ENCODE results near the gene ZNF678. TPM values are rescaled to one million over a fixed set of nuclear protein-coding genes. Genes with fewer than 3 reads are reported as not detected.

ZNF678 gene
- total and polyA plus RNA-seq, 8 donors, result 1.6 to 8.0 (median 6.0) TPM

- TF ChIP-seq CTCF (IDR thresholded peaks at IDR 0.05), result peak; percentile 98 to 99 (median 99)
- Histone ChIP-seq H3K36me3 (no peaks in the 10 kb centered on the region), H3K4me3 (peak overlapping the region; percentile 57 to 81 (median 70)), H3K27me3 (no peaks in the 10 kb centered on the region), H3K27ac (peak overlapping the region; percentile 22 to 77 (median 62)), H3K9me3 (no peaks in the 10 kb centered on the region), H3K4me1 (peaks cover 0 to 5% (median 0%) of the 10 kb centered on the region in 3 donors)
- DNase-seq (peak; percentile 85 to 97 (median 90)), FAIRE-seq (no peak), ATAC-seq (peak; percentile 95 to 98 (median 96))
- WGBS, 2 donors, result 3% methylated on average over 73 to 84 of the region's 84 CpGs
- intact Hi-C loops (cut with DNase I), result no loop called here
Observed at GRCh38 chr1:227542153-227543120, 20.9 kb upstream of the ZNF678 start.

- DNase-seq (peak in 1 of 6 donors; percentile 23), ATAC-seq (no peak), FAIRE-seq (no peak)
- intact Hi-C loops (cut with DNase I), result no loop called here
- TF ChIP-seq CTCF (IDR thresholded peaks at IDR 0.05), result no peak
- Histone ChIP-seq H3K9me3 (no peaks in the 10 kb centered on the region), H3K27ac (peak overlapping the region in 1 of 4 donors; percentile 56), H3K36me3 (no peaks in the 10 kb centered on the region), H3K4me3 (no peak overlapping the region), H3K27me3 (no peaks in the 10 kb centered on the region), H3K4me1 (peaks cover 4 to 9% (median 5%) of the 10 kb centered on the region in 3 donors)
- WGBS, 2 donors, result 92 to 94% methylated on average over 13 to 14 of the region's 14 CpGs
Observed at GRCh38 chr1:227543283-227544066, 19.9 kb upstream of the ZNF678 start.

DNA sequence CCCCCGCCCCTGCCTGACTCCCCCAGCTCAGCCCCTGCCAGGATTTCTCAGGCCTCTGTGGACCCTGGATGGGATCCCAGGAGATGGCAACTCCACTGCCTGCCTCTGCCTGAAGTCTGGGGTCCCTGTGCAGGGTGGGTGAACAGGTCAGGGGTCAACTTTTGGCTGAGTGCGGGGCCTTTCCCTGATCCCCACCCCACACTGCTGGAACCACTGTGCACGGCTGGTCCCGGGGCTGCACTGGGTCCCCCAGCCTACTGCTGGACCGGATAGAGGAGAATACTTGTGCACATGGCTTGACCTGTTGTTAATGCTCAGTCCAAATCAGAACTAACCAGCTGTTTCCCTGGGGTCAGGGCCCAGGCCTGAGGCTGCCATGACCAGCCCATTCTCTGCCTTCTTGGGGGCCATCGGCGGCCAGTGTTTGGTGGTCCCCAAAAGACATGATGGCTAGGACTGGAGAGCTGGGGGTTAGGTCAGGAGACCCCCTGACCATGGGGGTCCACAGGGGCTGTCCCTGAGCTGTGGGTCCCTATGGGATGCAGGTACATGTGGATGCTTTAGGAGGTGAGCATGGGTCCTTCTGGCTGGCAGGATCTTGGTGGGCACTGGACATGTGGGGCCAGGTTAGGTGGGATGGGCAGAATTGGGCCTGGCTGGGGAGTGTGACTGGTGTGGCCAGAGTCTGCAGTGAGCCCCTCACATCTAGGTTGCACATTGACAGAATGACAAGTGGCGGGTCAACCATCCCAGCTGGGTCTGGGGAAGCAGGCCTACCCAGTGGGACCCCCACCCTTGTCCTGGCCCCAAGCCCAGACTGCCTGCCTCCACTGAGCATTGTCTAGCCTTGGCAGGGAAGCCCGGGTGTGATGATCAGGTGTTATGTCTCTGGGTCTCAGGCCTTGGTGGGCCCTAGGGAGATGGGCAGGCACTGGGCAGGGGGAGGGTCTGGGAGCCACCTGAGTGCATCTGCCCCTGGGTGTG, 19.0 kb upstream of the ZNF678 start:
- ATAC-seq, result no peak
- Histone ChIP-seq H3K4me1 (peaks cover 4 to 9% (median 5%) of the 10 kb centered on the region in 3 donors), H3K9me3 (no peaks in the 10 kb centered on the region), H3K27me3 (no peaks in the 10 kb centered on the region), H3K4me3 (no peak overlapping the region), H3K36me3 (no peaks in the 10 kb centered on the region), H3K27ac (no peak overlapping the region)
- peak in 4 of 6 donors; percentile 15 to 67 (median 43) for DNase-seq
- TF ChIP-seq CTCF (IDR thresholded peaks at IDR 0.05), result no peak
- intact Hi-C loops (cut with DNase I), result no loop called here
- no peak for FAIRE-seq
- 94 to 96% methylated on average over 9 of the region's 9 CpGs for WGBS, 2 donors

- no peak for DNase-seq
- H3K9me3 ChIP-seq, result no peaks in the 10 kb centered on the region
- no peak for TF ChIP-seq CTCF (IDR thresholded peaks at IDR 0.05)
- peaks cover 4 to 9% (median 5%) of the 10 kb centered on the region in 3 donors for H3K4me1 ChIP-seq
- H3K27me3 ChIP-seq, result no peaks in the 10 kb centered on the region
- no peak for FAIRE-seq
- no peak overlapping the region for H3K4me3 ChIP-seq
- 92 to 97% methylated on average over 5 of the region's 5 CpGs for WGBS, 2 donors
- H3K36me3 ChIP-seq, result no peaks in the 10 kb centered on the region
- intact Hi-C loops (cut with DNase I), result no loop called here
- H3K27ac ChIP-seq, result no peak overlapping the region
- ATAC-seq, result no peak
Observed at GRCh38 chr1:227545361-227545760, 18.0 kb upstream of the ZNF678 start.
